ENCODE measurements around the gene PSRC1. TPM values are rescaled to one million over a fixed set of nuclear protein-coding genes. Genes with fewer than 3 reads are reported as not detected.

PSRC1 gene
- total RNA-seq, 1 experiment from 2014 or later: 17.3 TPM

DNA sequence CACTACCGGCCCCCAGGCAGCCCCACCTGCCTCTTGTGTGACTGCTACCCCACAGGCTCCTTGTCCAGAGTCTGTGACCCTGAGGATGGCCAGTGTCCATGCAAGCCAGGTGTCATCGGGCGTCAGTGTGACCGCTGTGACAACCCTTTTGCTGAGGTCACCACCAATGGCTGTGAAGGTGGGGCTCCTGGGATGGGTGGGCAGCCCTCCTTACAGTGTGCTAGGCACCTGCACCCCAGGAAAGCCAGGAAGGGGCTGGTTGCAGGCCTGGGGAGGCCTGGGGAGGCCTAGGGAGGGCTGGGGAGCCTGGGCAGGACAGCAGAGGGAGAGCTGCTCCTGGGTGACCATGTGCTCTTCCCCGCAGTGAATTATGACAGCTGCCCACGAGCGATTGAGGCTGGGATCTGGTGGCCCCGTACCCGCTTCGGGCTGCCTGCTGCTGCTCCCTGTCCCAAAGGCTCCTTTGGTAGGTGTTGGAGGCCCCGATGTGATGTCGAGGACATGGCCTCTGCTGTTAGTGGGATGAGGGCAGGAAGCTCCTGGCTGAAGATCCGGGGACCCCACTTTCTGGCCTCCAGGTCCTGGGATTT lies 17.1 kb downstream of the PSRC1 start:
- no peak for DNase-seq (ENCODE audit: low read depth, low spot score)

DNA sequence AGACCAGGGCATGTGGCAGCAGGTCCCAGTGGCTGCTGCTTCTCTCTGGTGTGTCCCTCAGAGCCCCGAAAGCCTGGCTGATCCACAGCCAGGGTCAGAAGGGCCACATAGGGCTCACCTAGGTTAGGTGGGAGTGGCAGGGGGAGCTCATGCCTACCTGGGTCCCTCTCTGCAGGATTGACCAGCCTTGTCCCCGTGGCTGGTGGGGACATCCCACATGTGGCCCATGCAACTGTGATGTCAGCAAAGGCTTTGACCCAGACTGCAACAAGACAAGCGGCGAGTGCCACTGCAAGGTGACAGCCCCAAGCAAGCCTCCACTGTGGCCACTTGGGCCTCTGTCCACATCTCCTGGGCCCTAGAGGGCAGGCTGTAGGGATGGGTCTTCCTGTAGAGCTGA lies 17.9 kb downstream of the PSRC1 start:
- in situ Hi-C loops (cut with HindIII; ENCODE audit: low pct_unique_long_range_greater_than_20kb, low sequenced_read_pairs): no loop called here
- no peak for DNase-seq (ENCODE audit: low read depth, low spot score)

More for the DNA sequence above, 17.1 kb downstream of the PSRC1 start:
- in situ Hi-C loops (cut with HindIII; ENCODE audit: low pct_unique_long_range_greater_than_20kb, low sequenced_read_pairs): no loop called here

DNA sequence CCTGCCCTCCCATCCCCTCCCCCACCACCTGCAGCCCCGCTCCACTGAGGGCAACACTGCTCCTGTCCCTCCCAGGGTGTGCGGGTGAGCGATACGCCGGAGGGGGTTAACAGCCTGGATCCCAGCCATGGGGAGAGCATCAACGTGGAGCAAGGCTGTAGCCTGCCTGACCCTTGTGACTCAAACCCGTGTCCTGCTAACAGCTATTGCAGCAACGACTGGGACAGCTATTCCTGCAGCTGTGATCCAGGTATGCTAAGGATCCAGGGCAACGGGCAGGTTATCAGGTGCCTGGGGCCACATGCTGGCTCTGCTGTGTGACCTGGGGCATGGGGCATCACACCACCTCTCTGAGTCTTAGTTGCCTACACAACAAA lies 18.6 kb downstream of the PSRC1 start:
- in situ Hi-C loops (cut with HindIII; ENCODE audit: low pct_unique_long_range_greater_than_20kb, low sequenced_read_pairs): no loop called here
- DNase-seq (ENCODE audit: low read depth, low spot score): no peak

DNA sequence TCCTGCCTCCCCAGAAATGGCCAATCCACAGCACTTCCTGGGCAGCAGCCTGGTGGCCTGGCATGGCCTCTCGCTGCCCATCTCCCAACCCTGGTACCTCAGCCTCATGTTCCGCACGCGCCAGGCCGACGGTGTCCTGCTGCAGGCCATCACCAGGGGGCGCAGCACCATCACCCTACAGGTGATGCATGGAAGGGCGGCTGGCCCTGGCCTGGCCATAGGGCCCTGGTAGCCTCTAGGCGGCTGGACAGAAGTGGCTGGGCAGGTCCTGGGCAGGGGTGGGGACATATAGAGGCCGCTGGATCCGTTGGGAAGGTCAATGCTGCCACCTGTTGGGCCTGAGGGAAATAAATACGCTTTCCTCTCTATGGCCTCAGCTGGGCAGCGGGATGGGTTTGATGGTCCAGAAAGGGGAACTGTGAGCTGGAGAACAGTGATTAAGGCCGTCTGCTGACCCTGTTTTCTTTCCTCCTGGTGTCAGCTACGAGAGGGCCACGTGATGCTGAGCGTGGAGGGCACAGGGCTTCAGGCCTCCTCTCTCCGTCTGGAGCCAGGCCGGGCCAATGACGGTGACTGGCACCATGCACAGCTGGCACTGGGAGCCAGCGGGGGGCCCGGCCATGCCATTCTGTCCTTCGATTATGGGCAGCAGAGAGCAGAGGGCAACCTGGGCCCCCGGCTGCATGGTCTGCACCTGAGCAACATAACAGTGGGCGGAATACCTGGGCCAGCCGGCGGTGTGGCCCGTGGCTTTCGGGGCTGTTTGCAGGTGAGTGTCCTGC lies 19.2 kb downstream of the PSRC1 start:
- in situ Hi-C loops (cut with HindIII; ENCODE audit: low pct_unique_long_range_greater_than_20kb, low sequenced_read_pairs): no loop called here
- DNase-seq (ENCODE audit: low read depth, low spot score): peak; percentile 90

DNA sequence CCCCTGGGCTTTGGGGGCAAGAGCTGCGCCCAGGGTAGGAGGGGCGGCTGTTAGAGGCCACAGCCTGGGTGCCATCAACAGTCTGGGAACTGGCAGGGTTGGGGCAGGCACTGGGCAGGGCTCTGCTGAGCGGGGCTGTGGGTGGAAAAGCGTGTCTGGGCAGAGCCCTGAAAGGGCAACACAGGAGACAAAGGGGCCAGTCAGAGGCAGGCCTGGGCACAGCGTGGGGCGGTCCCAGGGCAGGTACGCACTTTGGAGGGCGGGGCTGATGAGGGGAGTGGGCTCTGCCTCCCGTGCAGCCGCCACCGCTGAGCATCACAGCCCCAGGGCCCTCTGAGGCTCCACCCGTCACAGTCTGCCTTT lies 19.7 kb downstream of the PSRC1 start:
- no peak for DNase-seq (ENCODE audit: low read depth, low spot score)
- in situ Hi-C loops (cut with HindIII; ENCODE audit: low pct_unique_long_range_greater_than_20kb, low sequenced_read_pairs): no loop called here

DNA sequence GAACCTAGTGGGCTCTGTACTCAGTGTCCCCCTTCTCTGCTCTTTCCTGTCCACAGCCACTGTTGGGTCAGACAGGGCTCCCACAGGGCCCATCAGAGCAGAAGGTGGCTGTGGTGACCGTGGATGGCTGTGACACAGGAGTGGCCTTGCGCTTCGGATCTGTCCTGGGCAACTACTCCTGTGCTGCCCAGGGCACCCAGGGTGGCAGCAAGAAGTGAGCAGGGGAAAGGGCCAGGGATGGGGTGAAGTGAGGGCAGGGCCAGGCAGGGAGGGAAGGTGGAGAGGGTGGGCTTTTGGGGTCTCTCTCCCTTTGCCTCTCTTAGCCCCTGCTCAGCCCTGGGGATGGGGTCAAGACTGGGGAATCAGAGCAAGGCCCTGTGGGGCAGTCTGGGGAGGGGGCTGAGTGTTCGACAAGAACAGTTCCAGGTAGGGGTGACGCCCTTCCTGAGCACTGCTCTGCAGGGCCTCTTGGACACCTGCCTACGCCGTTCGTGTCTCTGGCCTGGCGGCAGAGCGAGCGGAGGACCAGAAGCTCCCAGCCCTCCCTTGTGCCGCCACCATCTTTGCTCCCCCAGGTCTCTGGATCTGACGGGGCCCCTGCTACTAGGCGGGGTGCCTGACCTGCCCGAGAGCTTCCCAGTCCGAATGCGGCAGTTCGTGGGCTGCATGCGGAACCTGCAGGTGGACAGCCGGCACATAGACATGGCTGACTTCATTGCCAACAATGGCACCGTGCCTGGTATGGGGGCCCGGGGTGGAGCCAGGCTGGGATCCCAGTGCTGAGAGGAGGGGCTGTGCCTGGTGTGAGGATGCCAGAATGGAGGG lies 20.5 kb downstream of the PSRC1 start:
- DNase-seq (ENCODE audit: low read depth, low spot score): no peak
- in situ Hi-C loops (cut with HindIII; ENCODE audit: low pct_unique_long_range_greater_than_20kb, low sequenced_read_pairs): no loop called here

DNA sequence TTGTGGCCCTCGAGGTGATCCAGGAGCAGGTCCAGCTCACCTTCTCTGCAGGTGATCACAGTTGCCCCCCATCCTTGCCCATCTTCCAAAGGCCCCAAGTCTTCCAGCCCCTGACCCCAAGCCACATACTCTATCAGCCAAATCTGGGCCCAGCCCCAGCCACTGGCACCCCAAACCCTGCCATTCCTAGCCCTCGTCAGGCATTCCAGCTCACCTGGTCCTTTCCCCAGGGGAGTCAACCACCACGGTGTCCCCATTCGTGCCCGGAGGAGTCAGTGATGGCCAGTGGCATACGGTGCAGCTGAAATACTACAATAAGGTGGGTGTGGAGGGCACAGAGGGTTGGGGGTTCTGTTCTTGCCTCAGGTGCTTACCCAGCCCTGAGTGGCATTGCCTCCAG lies 21.4 kb downstream of the PSRC1 start:
- in situ Hi-C loops (cut with HindIII; ENCODE audit: low pct_unique_long_range_greater_than_20kb, low sequenced_read_pairs): no loop called here
- no peak for DNase-seq (ENCODE audit: low read depth, low spot score)

DNA sequence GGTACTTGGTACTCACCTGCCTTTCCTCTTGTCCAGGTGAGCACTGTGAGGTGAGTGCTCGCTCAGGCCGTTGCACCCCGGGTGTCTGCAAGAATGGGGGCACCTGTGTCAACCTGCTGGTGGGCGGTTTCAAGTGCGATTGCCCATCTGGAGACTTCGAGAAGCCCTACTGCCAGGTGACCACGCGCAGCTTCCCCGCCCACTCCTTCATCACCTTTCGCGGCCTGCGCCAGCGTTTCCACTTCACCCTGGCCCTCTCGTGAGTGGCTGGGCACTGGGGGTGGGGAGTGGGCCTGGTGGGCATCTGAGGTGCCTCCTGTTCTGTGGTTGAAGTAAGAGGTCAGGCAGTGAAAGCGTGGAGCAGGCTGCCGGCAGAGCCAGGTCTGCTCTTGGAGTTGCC lies 21.9 kb downstream of the PSRC1 start:
- in situ Hi-C loops (cut with HindIII; ENCODE audit: low pct_unique_long_range_greater_than_20kb, low sequenced_read_pairs): no loop called here
- DNase-seq (ENCODE audit: low read depth, low spot score): no peak

DNA sequence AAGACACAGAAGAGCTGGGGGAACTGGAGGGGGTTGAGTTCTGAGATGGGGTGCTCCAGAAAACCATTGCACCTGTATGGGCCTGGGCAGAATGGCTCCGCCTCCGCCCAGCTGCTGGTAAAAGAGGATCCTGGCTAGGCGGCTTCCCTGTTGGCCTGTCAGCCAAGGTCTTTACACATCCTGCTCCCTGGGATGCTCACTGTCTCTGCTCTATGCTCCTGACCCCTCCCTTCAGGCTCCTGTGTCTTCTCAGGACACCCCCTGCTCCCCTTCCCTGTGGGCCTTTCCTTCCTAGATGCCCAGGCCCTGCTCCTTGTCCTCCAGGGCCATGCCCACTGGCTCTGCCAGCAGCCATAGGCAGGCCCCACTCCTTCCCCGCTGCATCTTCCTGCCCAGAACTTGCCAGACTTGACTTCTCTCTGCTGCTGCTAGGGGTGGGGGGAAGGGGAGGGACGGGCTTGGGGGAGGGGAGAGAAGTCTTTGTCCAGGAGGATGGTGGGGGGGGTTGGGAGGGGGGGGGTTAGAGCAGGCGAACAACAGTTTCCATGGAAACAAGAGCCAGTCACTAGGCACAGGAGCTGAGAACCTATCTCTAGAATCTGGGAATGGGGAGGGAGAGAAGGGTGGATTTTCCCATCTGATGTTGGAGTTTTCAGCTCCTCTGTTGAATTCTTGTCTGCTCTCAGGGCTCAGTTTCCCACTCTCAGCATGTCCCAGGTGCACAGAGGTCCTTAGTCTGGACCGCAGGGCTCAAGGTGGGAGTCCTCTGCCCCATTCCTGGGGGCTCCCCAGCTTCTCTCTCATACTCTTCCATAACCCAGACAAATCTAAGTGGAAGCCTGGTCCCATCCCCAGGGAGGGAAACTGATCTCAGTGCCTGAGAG lies 23.0 kb downstream of the PSRC1 start:
- no peak for DNase-seq (ENCODE audit: low read depth, low spot score)
- in situ Hi-C loops (cut with HindIII; ENCODE audit: low pct_unique_long_range_greater_than_20kb, low sequenced_read_pairs): no loop called here

DNA sequence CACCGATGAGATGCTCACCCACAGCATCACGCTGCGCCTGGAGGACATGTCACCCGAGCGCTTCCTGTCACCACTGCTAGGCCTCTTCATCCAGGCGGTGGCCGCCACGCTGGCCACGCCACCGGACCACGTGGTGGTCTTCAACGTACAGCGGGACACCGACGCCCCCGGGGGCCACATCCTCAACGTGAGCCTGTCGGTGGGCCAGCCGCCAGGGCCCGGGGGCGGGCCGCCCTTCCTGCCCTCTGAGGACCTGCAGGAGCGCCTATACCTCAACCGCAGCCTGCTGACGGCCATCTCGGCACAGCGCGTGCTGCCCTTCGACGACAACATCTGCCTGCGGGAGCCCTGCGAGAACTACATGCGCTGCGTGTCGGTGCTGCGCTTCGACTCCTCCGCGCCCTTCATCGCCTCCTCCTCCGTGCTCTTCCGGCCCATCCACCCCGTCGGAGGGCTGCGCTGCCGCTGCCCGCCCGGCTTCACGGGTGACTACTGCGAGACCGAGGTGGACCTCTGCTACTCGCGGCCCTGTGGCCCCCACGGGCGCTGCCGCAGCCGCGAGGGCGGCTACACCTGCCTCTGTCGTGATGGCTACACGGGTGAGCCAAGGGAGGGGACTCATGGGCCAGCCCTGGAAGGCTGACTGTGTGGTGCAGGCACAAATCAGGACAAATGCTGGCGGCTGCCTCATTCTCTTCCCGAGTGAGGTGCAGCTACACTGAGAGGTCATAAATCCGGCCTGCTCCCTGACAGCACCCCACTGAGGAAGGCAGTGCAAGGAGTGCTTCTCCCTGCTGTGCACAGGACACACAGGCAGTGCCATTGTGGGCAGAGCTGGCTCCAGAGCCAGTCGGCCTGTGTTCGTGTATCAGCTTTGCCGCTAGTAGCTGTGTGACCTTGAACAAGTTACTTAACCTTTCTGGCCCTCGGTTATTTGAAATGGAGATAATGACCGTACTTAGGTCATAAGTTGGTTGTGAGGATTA lies 24.2 kb downstream of the PSRC1 start:
- DNase-seq (ENCODE audit: low read depth, low spot score): no peak
- in situ Hi-C loops (cut with HindIII; ENCODE audit: low pct_unique_long_range_greater_than_20kb, low sequenced_read_pairs): no loop called here

DNA sequence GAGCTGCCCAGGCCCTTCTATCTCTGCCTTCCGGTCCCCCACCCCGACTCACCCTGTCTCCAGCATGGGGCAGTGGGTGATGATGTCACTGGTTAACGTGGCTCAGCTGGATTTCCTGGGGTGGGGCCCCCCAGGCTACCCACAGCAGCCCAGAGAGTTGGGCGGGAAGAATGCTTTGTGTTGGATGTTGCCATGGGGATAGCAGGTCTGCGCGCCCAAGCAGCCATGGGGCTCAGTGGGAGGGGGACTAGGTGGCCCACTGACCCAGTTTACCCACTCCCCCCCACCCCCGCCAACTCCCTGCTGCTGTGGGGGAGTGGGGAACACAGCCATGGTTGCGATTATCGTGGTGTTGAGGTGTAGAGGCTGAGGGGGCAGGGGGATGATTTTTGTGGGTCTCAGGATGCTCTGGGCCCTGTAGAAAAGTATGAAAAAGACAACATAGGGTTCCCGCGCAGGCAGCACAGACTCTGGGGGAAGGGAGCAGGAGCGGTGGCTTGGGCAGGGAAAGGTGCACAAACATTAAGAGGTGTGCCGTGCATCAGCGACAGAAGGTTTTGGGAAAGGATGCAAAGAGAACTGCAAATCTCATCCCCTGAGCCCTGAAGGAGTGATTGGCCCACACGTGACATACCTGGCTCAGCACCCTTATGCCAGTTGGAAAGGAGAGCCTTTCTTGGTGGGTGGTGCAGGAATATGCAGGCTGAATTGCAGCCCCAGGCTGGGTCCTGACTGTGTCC lies 25.1 kb downstream of the PSRC1 start:
- in situ Hi-C loops (cut with HindIII; ENCODE audit: low pct_unique_long_range_greater_than_20kb, low sequenced_read_pairs): no loop called here
- no peak for DNase-seq (ENCODE audit: low read depth, low spot score)

DNA sequence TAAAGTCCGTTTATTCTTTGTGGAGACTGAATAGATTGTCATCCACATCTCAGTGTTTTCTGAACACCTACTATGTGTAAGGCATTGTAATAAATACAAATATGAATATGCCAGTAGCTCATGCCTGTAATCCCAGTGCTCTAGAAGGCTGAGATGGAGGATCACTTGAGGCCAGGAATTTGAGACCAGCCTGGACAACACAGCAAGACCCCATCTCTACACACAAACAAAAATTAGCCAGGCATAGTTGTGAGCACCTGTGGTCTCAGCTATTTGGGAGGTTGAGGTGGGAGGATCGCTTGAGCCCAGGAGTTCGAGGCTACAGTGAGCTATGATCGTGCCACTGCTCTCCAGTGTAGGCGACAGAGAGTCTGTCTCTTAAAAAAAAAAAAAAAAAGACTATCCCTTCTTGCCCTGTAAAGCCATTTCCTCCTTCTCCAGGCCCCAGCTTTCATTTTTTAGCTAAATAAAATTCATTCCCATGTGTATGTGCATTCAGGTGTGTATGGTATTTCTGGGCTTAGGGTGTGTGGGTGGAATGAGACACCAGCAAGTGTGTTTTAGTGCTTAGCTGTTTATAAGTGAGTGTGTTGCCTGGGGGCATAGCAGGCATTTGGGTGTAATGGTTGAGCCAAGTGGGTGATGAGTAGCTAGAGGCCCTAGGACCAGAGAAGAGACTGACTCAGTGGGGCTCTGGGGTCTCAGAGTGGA lies 25.8 kb downstream of the PSRC1 start:
- in situ Hi-C loops (cut with HindIII; ENCODE audit: low pct_unique_long_range_greater_than_20kb, low sequenced_read_pairs): no loop called here
- no peak for DNase-seq (ENCODE audit: low read depth, low spot score)

DNA sequence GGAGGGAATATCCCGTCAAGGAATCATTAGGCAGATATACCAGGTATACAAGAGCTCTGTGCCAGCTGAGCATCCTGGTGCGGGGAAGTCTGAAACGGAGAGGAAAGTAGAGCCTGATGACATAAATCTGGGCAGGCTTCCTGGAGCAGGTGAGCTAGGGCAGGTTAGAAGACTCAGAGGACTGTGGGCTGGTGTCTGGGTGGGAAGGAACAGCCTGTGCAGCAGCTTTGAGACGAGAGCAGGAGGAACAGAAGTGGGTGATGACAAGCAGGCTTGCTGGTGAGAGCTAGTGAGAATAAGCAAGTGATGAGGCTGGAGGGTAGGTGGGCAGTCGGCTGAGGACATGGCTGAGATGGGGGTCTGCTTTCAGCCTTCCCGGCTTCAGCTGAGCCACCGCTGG lies 26.9 kb downstream of the PSRC1 start:
- in situ Hi-C loops (cut with HindIII; ENCODE audit: low pct_unique_long_range_greater_than_20kb, low sequenced_read_pairs): no loop called here
- DNase-seq (ENCODE audit: low read depth, low spot score): no peak

DNA sequence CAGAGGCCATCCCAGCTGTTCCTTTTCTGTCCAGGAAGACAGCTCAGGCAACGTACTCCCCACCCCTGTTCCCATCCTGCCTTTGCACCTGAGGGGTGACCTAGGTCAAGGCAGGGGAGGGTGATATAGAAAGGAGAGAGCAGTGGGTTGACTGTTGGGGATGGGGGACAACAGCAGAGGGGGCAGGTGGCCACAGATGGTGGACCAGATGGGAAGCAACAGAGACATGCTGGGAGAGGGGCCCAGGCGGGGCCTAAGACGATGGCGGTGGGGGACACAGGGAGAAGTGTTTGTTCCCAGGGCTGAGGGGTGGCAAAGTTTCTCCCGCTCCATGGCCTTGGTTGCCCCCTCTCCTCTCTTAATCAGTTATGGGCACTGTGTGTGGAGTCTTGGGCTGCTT lies 27.3 kb downstream of the PSRC1 start:
- DNase-seq (ENCODE audit: low read depth, low spot score): no peak
- in situ Hi-C loops (cut with HindIII; ENCODE audit: low pct_unique_long_range_greater_than_20kb, low sequenced_read_pairs): no loop called here

DNA sequence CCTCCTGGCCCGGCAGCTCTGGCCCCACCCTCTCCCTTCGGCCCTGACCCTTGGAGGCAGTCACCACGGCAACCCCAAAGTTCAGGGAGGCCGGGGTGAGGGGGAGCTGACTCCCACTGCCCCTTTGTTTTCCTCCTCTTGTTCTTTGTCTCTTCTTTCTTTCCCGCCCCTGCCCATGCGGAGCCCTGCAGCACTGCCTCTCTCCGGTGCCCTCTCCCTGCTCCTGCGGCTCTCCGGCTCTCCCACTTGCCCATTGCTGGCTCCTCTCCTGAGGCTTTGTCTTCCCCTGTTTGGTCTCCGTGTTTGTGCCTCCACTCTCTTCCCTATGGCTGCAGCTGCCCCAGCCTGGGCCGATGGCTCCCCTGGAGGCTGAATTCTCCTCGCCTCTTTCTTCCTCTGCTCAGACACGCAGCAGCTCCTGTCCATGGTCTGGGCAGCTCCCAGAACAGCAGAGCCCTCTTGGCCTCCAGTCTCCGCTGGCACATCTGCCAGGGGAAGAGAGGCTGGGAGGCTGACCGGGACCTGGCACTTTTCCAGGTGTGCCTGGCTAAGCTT lies 27.8 kb downstream of the PSRC1 start:
- no peak for DNase-seq (ENCODE audit: low read depth, low spot score)
- in situ Hi-C loops (cut with HindIII; ENCODE audit: low pct_unique_long_range_greater_than_20kb, low sequenced_read_pairs): no loop called here
